Transverse colon (tissue), 4 donors: ENCODE measurements around the gene CCSER2. TPM values are rescaled to one million over a fixed set of nuclear protein-coding genes. Genes with fewer than 3 reads are reported as not detected.

Experiments used
- DNase-seq: peaks from one replicate; pipeline ENCODE4 v3.0.0-alpha.2; 2019
- H3K27ac ChIP-seq, 4 donors: fragments of 200-600 bp; sonication (generic); 2 replicates each; pipeline ENCODE4 v1.5.1; 2016 to 2018; ENCODE audit warnings: inconsistent platforms in 4 of 4
- H3K27me3 ChIP-seq: fragments of 200-600 bp; sonication (generic); 2 replicates; pipeline ENCODE4 v1.5.1; 2017; ENCODE audit warnings: inconsistent platforms
- H3K36me3 ChIP-seq, 4 donors: fragments of 200-600 bp; sonication (generic); 2 replicates each; pipeline ENCODE4 v1.5.1; 2017 to 2019; ENCODE audit warnings: inconsistent platforms in 4 of 4
- H3K4me1 ChIP-seq, 4 donors: fragments of 200-600 bp; sonication (generic); 2 replicates each; pipeline ENCODE4 v1.5.1; 2017 to 2020; ENCODE audit warnings: inconsistent platforms in 4 of 4
- H3K4me3 ChIP-seq, 4 donors: fragments of 200-600 bp; sonication (generic); 1 replicate in 1 of 4; 2 replicates in 3 of 4; pipeline versions ENCODE4 v1.5.1 to v1.6.1; 2017 to 2019; ENCODE audit warnings: inconsistent platforms in 4 of 4
- H3K9me3 ChIP-seq, 2 donors: fragments of 200-600 bp; sonication (generic); 2 replicates each; pipeline ENCODE4 v1.5.1; 2017 to 2019; ENCODE audit warnings: inconsistent platforms in 2 of 2
- CTCF ChIP-seq, 5 experiments: fragments of 200-600 bp in 3 of 5; fragments of 450-650 bp in 2 of 5; sonication (generic) in 3 of 5; IDR thresholded peaks; 1 replicate in 2 of 5; 2 replicates in 3 of 5; pipeline ENCODE4 v1.5.1; 2016 to 2017; ENCODE audit warnings: antibody characterized with exemption in 5 of 5, inconsistent platforms in 3 of 5, mild to moderate bottlenecking in 2 of 5, moderate library complexity in 1 of 5
- EP300 ChIP-seq: sonication (generic); formaldehyde crosslinking; IDR thresholded peaks from one replicate; pipeline ENCODE4 v1.6.1; 2017; ENCODE audit warnings: antibody characterized with exemption, low read depth
- POLR2A ChIP-seq: fragments of 450-650 bp; IDR thresholded peaks from one replicate; pipeline ENCODE4 v1.6.1; 2016; ENCODE audit warnings: antibody characterized with exemption, mild to moderate bottlenecking, moderate library complexity
- POLR2AphosphoS5 ChIP-seq, 3 donors: sonication (generic); formaldehyde crosslinking; IDR thresholded peaks; one replicate each; pipeline ENCODE4 v1.6.1; 2016; ENCODE audit warnings: antibody characterized with exemption in 3 of 3
- WGBS, 2 donors: methylation state at CpG; one replicate each; pipeline ENCODE4 v1.1.5; 2018; ENCODE audit warnings: low coverage in 1 of 2; 5-methylcytosine and 5-hydroxymethylcytosine counted together
- in situ Hi-C, 4 donors: fragments of 200-750 bp; cut with MboI; loops; one replicate each; pipeline versions ENCODE4 v1.15.0 to v1.15.1; 2017; ENCODE audit warnings: low sequenced_read_pairs in 3 of 4, low pct_ligation_motif_present in 1 of 4, low pct_unique_long_range_greater_than_20kb in 1 of 4
- intact Hi-C: fragments of 100-400 bp; cut with DNase I; formaldehyde crosslinking; loops from one replicate; pipeline ENCODE4 v1.15.1; 2023; ENCODE audit warnings: low total_unique reads
- total RNA-seq, 4 donors: library from RNA; depleted of rRNA; stranded (reverse); fragments of >200 nt; gene quantifications; one replicate each; pipeline ENCODE4 v1.1.0, GENCODE V29; 2016

Gene CCSER2
- total RNA-seq, 4 donors from 2014 or later = 20.9 to 45.6 (median 33.7) TPM

- in situ Hi-C loops (no loop called here), intact Hi-C loops (no loop called here)
- no peaks in the 10 kb centered on the region for H3K27me3 ChIP-seq
- TF ChIP-seq EP300 (no peak), POLR2A (no peak), CTCF (IDR thresholded peaks at IDR 0.05) (no peak), POLR2AphosphoS5 (IDR thresholded peaks at IDR 0.05) (no peak)
- H3K4me1 ChIP-seq = no peaks in the 10 kb centered on the region
- WGBS, 2 donors = 89 to 95% methylated on average over 4 to 5 of the region's 5 CpGs
- no peaks in the 10 kb centered on the region for H3K36me3 ChIP-seq
- DNase-seq = no peak
- no peaks in the 10 kb centered on the region for H3K9me3 ChIP-seq
- no peak overlapping the region for H3K27ac ChIP-seq
- no peak overlapping the region for H3K4me3 ChIP-seq
Measured at GRCh38 chr10:84550756-84551436, 222.5 kb downstream of the CCSER2 start.

- intact Hi-C loops = no loop called here
- no peak overlapping the region for H3K27ac ChIP-seq
- no peaks in the 10 kb centered on the region for H3K9me3 ChIP-seq
- WGBS, 2 donors = 79 to 85% methylated on average over 6 of the region's 6 CpGs
- no peaks in the 10 kb centered on the region for H3K27me3 ChIP-seq
- H3K4me3 ChIP-seq = no peak overlapping the region
- TF ChIP-seq EP300 (no peak), POLR2AphosphoS5 (IDR thresholded peaks at IDR 0.05) (no peak), POLR2A (no peak), CTCF (IDR thresholded peaks at IDR 0.05) (no peak)
- no peaks in the 10 kb centered on the region for H3K4me1 ChIP-seq
- no peak for DNase-seq
- no peaks in the 10 kb centered on the region for H3K36me3 ChIP-seq
- in situ Hi-C loops = no loop called here
Measured at GRCh38 chr10:84551437-84552120, 223.2 kb downstream of the CCSER2 start.

GRCh38 chr10:84552478-84552877 lies 224.1 kb downstream of the CCSER2 start:
- H3K36me3 ChIP-seq = no peaks in the 10 kb centered on the region
- no peak for DNase-seq
- no peak for TF ChIP-seq POLR2A
- no peak for TF ChIP-seq POLR2AphosphoS5 (IDR thresholded peaks at IDR 0.05)
- no peak for TF ChIP-seq CTCF (IDR thresholded peaks at IDR 0.05)
- TF ChIP-seq EP300 = no peak
- no peaks in the 10 kb centered on the region for H3K4me1 ChIP-seq
- no peaks in the 10 kb centered on the region for H3K27me3 ChIP-seq
- in situ Hi-C loops (no loop called here), intact Hi-C loops (no loop called here)
- no peak overlapping the region for H3K27ac ChIP-seq
- 73 to 86% methylated on average over 3 of the region's 3 CpGs for WGBS, 2 donors
- H3K4me3 ChIP-seq = no peak overlapping the region
- no peaks in the 10 kb centered on the region for H3K9me3 ChIP-seq

GRCh38 chr10:84562592-84562991 lies 234.2 kb downstream of the CCSER2 start:
- DNase-seq = no peak
- Histone ChIP-seq H3K4me3 (no peak overlapping the region), H3K27ac (no peak overlapping the region), H3K9me3 (no peaks in the 10 kb centered on the region), H3K4me1 (no peaks in the 10 kb centered on the region), H3K27me3 (peaks cover 4% of the 10 kb centered on the region), H3K36me3 (no peaks in the 10 kb centered on the region)
- in situ Hi-C loops (no loop called here), intact Hi-C loops (no loop called here)
- 70 to 79% methylated on average over 6 of the region's 6 CpGs for WGBS, 2 donors
- TF ChIP-seq POLR2AphosphoS5 (IDR thresholded peaks at IDR 0.05) (no peak), EP300 (no peak), POLR2A (no peak), CTCF (IDR thresholded peaks at IDR 0.05) (no peak)
